HepG2 (cell line): Measurements from ENCODE around the gene CRIP1. TPM values are rescaled to one million over a fixed set of nuclear protein-coding genes. Genes with fewer than 3 reads are reported as not detected.

Source experiments
- ATAC-seq: fragments of 200-7000 bp; cut with Tn5 transposase; 3 replicates; pipeline ENCODE4 v1.9.1; 2020; ENCODE audit warnings: mild to moderate bottlenecking, moderate library complexity
- BruUV-seq: library from RNA; stranded (reverse); fragments of 400-500 nt; replicated peaks from 2 replicates; lab custom pipeline; 2021; lab: Mats Ljungman, UMichigan
- CTCF ChIA-PET: fragments of 300-600 bp; formaldehyde crosslinking; extraction: SDS; loops from one replicate; lab custom pipeline; 2021; ENCODE audit warnings: low total read pairs, inconsistent platforms, low intra/inter-chr PET ratio; lab: Yijun Ruan, JAX
- POLR2A ChIA-PET: fragments of 350-600 bp; sonication (Branson Sonifier 250); formaldehyde crosslinking; loops from one replicate; lab custom pipeline; 2020; ENCODE audit warnings: antibody characterized with exemption, inconsistent platforms; lab: Yijun Ruan, JAX
- DNase-seq: peaks from one replicate; pipeline ENCODE4 v3.0.0-alpha.2; 2015; ENCODE audit warnings: low spot score
- FAIRE-seq: peaks from 3 replicates; lab custom pipeline; 2011; peaks lifted over from hg19 to GRCh38; lab: Jason Lieb, UNC
- H2AFZ ChIP-seq: one replicate; pipeline ENCODE4 v1.6.1; 2011; ENCODE audit warnings: low read length, inconsistent platforms
- H3K27ac ChIP-seq: fragments of 300-600 bp; 3 replicates; pipeline ENCODE4 v1.8.0; 2011; ENCODE audit warnings: mixed run types, mild to moderate bottlenecking, mixed read lengths, low read length, inconsistent platforms; ENCODE audit not compliant: insufficient read depth; ENCODE audit errors: extremely low read length
- H3K27me3 ChIP-seq, 2 experiments: fragments of 200-600 bp in 1 of 2; 2 replicates in 1 of 2; 3 replicates in 1 of 2; pipeline versions ENCODE4 v1.6.0 to v1.8.0; 2011; ENCODE audit warnings: low read length in 2 of 2, mild to moderate bottlenecking in 2 of 2, moderate library complexity in 2 of 2, inconsistent platforms in 1 of 2; ENCODE audit not compliant: insufficient read depth in 2 of 2, control insufficient read depth in 1 of 2
- H3K36me3 ChIP-seq, 2 experiments: fragments of 200-600 bp in 1 of 2; replicated peaks in 1 of 2; 2 replicates in 1 of 2; 3 replicates in 1 of 2; pipeline versions ENCODE4 v1.5.1 to v1.8.0; 2011; ENCODE audit warnings: low read length in 2 of 2, inconsistent platforms in 1 of 2; ENCODE audit not compliant: insufficient read depth in 2 of 2, control insufficient read depth in 1 of 2
- H3K4me1 ChIP-seq: 2 replicates; pipeline ENCODE4 v1.5.1; 2012; ENCODE audit warnings: low read length, inconsistent platforms; ENCODE audit not compliant: insufficient read depth
- H3K4me2 ChIP-seq: 2 replicates; pipeline ENCODE4 v1.6.0; 2011; ENCODE audit warnings: low read depth, low read length, inconsistent platforms
- H3K4me3 ChIP-seq, 3 experiments: fragments of 200-600 bp in 1 of 3; sonication (generic), shearing (Covaris generic) in 1 of 3; replicated peaks in 1 of 3; 2 replicates each; pipeline ENCODE4 v1.5.1; 2011 to 2016; ENCODE audit warnings: low read length in 3 of 3, inconsistent platforms in 2 of 3, low read depth in 2 of 3, mild to moderate bottlenecking in 2 of 3, control low read depth in 1 of 3, mixed read lengths in 1 of 3; ENCODE audit not compliant: insufficient read depth in 1 of 3
- H3K79me2 ChIP-seq: one replicate; pipeline ENCODE4 v1.6.1; 2011; ENCODE audit warnings: low read length, inconsistent platforms; ENCODE audit not compliant: insufficient read depth
- H3K9ac ChIP-seq: 2 replicates; pipeline ENCODE4 v1.6.0; 2011; ENCODE audit warnings: mild to moderate bottlenecking, low read depth, low read length, inconsistent platforms; ENCODE audit not compliant: insufficient read depth
- H3K9me3 ChIP-seq: 2 replicates; pipeline ENCODE4 v1.5.1; 2012; ENCODE audit warnings: mild to moderate bottlenecking, low read length
- H4K20me1 ChIP-seq: 2 replicates; pipeline ENCODE4 v1.6.0; 2011; ENCODE audit warnings: inconsistent platforms, mild to moderate bottlenecking, low read length, moderate library complexity; ENCODE audit not compliant: insufficient read depth
- AFF4 ChIP-seq: sonication (generic); formaldehyde crosslinking; IDR thresholded peaks from 2 replicates; pipeline ENCODE4 v1.4.0; 2020; ENCODE audit warnings: missing genetic modification reagents
- DR1 ChIP-seq: sonication (generic); formaldehyde crosslinking; IDR thresholded peaks from 2 replicates; pipeline ENCODE4 v1.8.0; 2021; ENCODE audit warnings: mild to moderate bottlenecking, missing genetic modification reagents, inconsistent platforms
- HDAC2 ChIP-seq: sonication (generic); formaldehyde crosslinking; IDR thresholded peaks from 2 replicates; pipeline ENCODE4 v1.4.0; 2020; ENCODE audit warnings: missing genetic modification reagents
- HNRNPH1 ChIP-seq: fragments of 200-400 bp; formaldehyde crosslinking; optimal IDR thresholded peaks from 2 replicates; pipeline ENCODE3; 2017; ENCODE audit warnings: mild to moderate bottlenecking, low read depth, low read length
- NR2F2 ChIP-seq: IDR thresholded peaks from 2 replicates; pipeline ENCODE4 v1.6.1; 2012; ENCODE audit warnings: low read depth, inconsistent platforms, borderline replicate concordance
- NR3C1 ChIP-seq: sonication (generic); formaldehyde crosslinking; IDR thresholded peaks from 2 replicates; pipeline ENCODE4 v1.4.0; 2020; ENCODE audit warnings: missing genetic modification reagents
- ONECUT2 ChIP-seq: sonication (generic); formaldehyde crosslinking; IDR thresholded peaks from 2 replicates; pipeline ENCODE4 v1.4.0; 2020; ENCODE audit warnings: missing genetic modification reagents
- SAFB2 ChIP-seq: sonication (generic); formaldehyde crosslinking; IDR thresholded peaks from 2 replicates; pipeline ENCODE4 v1.5.1; 2020; ENCODE audit warnings: missing genetic modification reagents, low read depth, mild to moderate bottlenecking, borderline replicate concordance
- SATB2 ChIP-seq: sonication (generic); formaldehyde crosslinking; IDR thresholded peaks from 2 replicates; pipeline ENCODE4 v1.5.0; 2020; ENCODE audit warnings: missing genetic modification reagents
- TEAD2 ChIP-seq: sonication (generic); formaldehyde crosslinking; IDR thresholded peaks from 2 replicates; pipeline ENCODE4 v1.9.0; 2021; ENCODE audit warnings: missing genetic modification reagents
- TEF ChIP-seq: sonication (generic); formaldehyde crosslinking; IDR thresholded peaks from 2 replicates; pipeline ENCODE4 v1.5.0; 2020; ENCODE audit warnings: missing genetic modification reagents
- THYN1 ChIP-seq: sonication (generic); formaldehyde crosslinking; IDR thresholded peaks from 2 replicates; pipeline ENCODE4 v1.8.1; 2023; ENCODE audit warnings: low read depth, mild to moderate bottlenecking, moderate library complexity, missing genetic modification reagents, borderline replicate concordance
- ZFP82 ChIP-seq: sonication (generic); formaldehyde crosslinking; IDR thresholded peaks from 2 replicates; pipeline ENCODE4 v1.5.1; 2020; ENCODE audit warnings: mild to moderate bottlenecking, missing genetic modification reagents, borderline replicate concordance
- ZNF232 ChIP-seq: sonication (generic); formaldehyde crosslinking; IDR thresholded peaks from 2 replicates; pipeline ENCODE4 v1.4.0; 2020; ENCODE audit warnings: missing genetic modification reagents, borderline replicate concordance
- ZNF235 ChIP-seq: sonication (generic); formaldehyde crosslinking; IDR thresholded peaks from 2 replicates; pipeline ENCODE4 v1.8.1; 2023; ENCODE audit warnings: mild to moderate bottlenecking, missing genetic modification reagents, borderline replicate concordance
- ZNF354B ChIP-seq: sonication (generic); formaldehyde crosslinking; IDR thresholded peaks from 2 replicates; pipeline ENCODE4 v1.8.0; 2022; ENCODE audit warnings: mild to moderate bottlenecking, missing genetic modification reagents
- ZNF772 ChIP-seq: sonication (generic); formaldehyde crosslinking; IDR thresholded peaks from 2 replicates; pipeline ENCODE4 v1.5.0; 2020; ENCODE audit warnings: mild to moderate bottlenecking, missing genetic modification reagents
- WGBS: methylation state at CpG from one replicate; pipeline ENCODE4 v1.1.6; 2017; ENCODE audit warnings: low lambda C conversion rate; 5-methylcytosine and 5-hydroxymethylcytosine counted together
- in situ Hi-C: cut with HindIII; loops from 2 replicates; pipeline ENCODE4 v1.10.0; 2017; ENCODE audit warnings: low pct_unique_long_range_greater_than_20kb; ENCODE audit not compliant: extremely low pct_ligation_motif_present
- intact Hi-C: fragments of 100-400 bp; cut with micrococcal nuclease; formaldehyde crosslinking; loops from one replicate; pipeline ENCODE4 v1.10.0; 2022; ENCODE audit not compliant: unreplicated experiment
- polyA plus RNA-seq, 8 experiments: library from polyadenylated mRNA; depleted of rRNA in 3 of 8; stranded (reverse) in 7 of 8; unstranded in 1 of 8; fragments of >200 nt; fragmentation: Illumina TruSeq in 4 of 8; extraction: Trizol in 4 of 8; gene quantifications; 2 replicates each; pipeline versions ENCODE4 v1.2.1 to v1.2.3, GENCODE V29; 2011 to 2016; ENCODE audit warnings: low read depth in 4 of 8, missing spikeins in 1 of 8, mixed read lengths in 1 of 8; ENCODE audit not compliant: insufficient read depth in 1 of 8
- total RNA-seq, 5 experiments: library from RNA; depleted of rRNA; stranded (reverse); fragments of >200 nt; fragmentation: Illumina TruSeq; extraction: Trizol; gene quantifications; 2 replicates each; pipeline ENCODE4 v1.2.3, GENCODE V29; 2016; ENCODE audit warnings: low read depth in 1 of 5

Gene CRIP1
- total and polyA plus RNA-seq, 2 of the 13 experiments (the other 11 are each of a cell fraction or from before 2014, with no cell fraction given), result 53.9 to 59.5 TPM

GRCh38 chr14:105464501-105464900 lies 22.2 kb upstream of the CRIP1 start:
- Histone ChIP-seq H3K4me1 (no peaks in the 10 kb centered on the region), H3K27me3 (no peaks in the 10 kb centered on the region), H3K4me3 (no peak overlapping the region), H3K36me3 (peaks cover 18 to 42% of the 10 kb centered on the region in 2 experiments; a peak in 4 of 5 replicates), H3K4me2 (no peak overlapping the region), H3K79me2 (no peaks in the 10 kb centered on the region), H4K20me1 (no peaks in the 10 kb centered on the region), H3K9ac (no peak overlapping the region), H3K27ac (no peak overlapping the region), H2AFZ (no peak overlapping the region)
- ChIA-PET POLR2A (no interaction called here), CTCF (no interaction called here)
- no TSS peak for BruUV-seq
- intact Hi-C loops, result no loop called here
- DNase-seq (no peak), FAIRE-seq (no peak)
- in situ Hi-C loops, result no loop called here
- TF ChIP-seq TEF (CRISPR knock-in tag) (no peak), HNRNPH1 (no peak), ZNF235 (CRISPR knock-in tag) (no peak), NR3C1 (no peak), SATB2 (CRISPR knock-in tag) (no peak), SAFB2 (no peak), TEAD2 (no peak), THYN1 (CRISPR knock-in tag) (no peak), DR1 (no peak), NR2F2 (no peak), ZNF772 (no peak), ZFP82 (CRISPR knock-in tag) (no peak), ONECUT2 (CRISPR knock-in tag) (no peak), ZNF354B (no peak), ZNF232 (CRISPR knock-in tag) (no peak), AFF4 (CRISPR knock-in tag) (no peak), HDAC2 (CRISPR knock-in tag) (no peak)
- TF ChIP-seq, all 625 proteins: peak for 0
- no peaks in the 10 kb centered on the region for H3K9me3 ChIP-seq
- WGBS, result 96% methylated on average over 32 of the region's 33 CpGs
- ATAC-seq, result no peak
